GM19043 (cell line): ENCODE data around the gene IL15.
A peak's percentile ranks its signal among the peaks of the same experiment; 100 is the strongest.

Experiments used
- ATAC-seq: cut with Tn5 transposase; IDR thresholded peaks from one replicate; pipeline ENCODE4 v1.9.1; 2021; ENCODE audit warnings: low read depth; ENCODE audit not compliant: unreplicated experiment

Gene IL15

DNA sequence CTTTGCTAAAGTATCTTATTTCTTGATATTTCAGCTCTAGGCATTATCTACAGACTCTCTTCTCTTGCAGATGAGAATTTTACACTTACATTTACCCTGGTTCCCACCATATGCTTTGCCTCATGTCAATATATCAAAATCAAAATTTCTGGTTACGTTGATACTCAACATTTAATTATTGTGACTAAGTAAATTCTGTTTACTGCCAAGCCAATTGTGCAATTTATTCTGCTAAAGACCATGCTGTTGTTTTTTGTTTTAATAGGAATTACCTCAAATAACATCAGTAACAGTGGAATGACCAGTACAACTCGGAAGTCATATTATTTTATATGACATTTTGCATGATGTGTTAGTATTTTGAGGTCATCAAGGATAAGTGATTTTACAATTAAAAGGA, 125.5 kb downstream of the IL15 start:
- no peak for ATAC-seq

DNA sequence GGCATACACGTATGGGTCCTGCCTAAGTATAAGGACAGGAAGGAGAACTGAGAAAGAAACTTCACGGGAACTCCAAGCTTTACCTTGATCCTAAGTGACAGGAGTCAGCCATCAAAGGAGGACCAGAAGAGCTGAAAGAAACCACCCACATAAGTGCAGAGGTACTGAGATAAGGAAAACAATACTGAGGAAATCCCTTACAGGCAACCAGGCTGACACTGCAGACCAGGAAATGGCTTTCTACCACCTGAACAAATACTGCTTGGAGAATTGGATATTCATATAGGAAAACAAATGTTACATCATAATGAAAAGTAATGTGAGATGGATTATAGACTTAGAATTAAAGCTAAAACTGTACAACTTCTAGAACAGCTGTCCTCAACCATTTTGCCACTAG, 127.0 kb downstream of the IL15 start:
- ATAC-seq = no peak

DNA sequence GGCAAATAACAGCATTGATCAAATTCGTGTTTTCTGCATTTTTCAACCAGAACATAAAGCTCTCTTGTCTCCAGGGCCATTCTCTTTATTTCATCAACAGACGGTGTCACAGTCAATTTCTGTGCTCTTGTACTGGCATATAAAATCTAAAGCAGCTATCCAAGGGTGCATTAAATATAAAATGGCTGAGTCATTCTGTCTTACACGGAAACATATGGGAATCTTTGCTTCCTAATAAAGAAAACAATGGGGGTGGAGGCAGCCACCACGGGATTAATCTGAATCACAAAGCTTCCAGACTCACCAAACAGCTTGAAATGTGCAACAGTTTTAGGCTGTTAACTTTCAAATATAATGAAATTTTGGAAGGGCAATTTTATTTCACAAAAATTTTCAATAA, 132.6 kb downstream of the IL15 start:
- ATAC-seq = no peak

- peak; percentile 59 for ATAC-seq
These were observed 135.8 kb downstream of the IL15 start for GRCh38 chr4:141771889-141772830.

DNA sequence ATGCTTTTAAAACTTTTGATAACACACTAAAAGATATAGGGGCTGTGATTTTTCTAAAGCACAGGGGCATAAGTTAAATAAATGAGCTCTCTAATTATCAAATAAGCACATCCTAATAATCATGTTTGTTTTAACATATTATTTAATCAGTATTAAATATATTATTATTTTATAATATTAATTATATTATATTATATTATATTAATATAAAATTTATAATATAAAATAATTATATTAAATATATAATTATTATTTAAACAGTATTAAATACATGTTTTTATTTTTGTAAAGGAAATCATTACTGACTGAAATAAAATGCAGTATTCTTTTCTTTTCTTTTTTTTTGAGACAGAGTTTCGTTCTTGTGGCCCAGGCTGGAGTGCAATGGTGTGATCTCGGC, 136.5 kb downstream of the IL15 start:
- ATAC-seq = no peak

DNA sequence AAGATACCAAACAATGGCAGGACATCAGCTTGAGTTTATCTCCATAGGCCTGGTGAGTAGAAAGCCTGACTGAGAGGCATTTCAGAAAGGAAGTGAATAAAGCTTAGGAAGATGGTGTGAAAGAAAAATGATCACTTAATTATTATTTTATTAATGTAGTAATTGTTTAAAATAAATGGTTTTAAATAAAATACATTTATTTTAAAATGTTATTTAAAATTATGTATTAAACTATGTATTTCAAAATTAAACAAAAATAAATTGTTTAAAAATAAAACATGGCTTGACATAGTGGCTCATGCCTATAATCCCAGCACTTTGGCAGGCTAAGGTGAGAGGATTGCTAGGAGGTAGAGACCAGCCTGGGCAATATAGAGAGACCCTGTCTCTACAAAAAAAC, 145.8 kb downstream of the IL15 start:
- no peak for ATAC-seq
